Mesodermal cell (in vitro differentiated cells): ENCODE measurements around the gene PPP1R14B.

ENCODE experiments used
- H3K27ac ChIP-seq: 2 replicates; pipeline ENCODE4 v1.7.0; 2013; ENCODE audit warnings: mild to moderate bottlenecking, low read depth, low read length, moderate library complexity; ENCODE audit not compliant: severe bottlenecking
- H3K36me3 ChIP-seq: 2 replicates; pipeline ENCODE4 v1.7.1; 2013; ENCODE audit warnings: mild to moderate bottlenecking, low read length, moderate library complexity; ENCODE audit not compliant: control insufficient read depth, insufficient read depth
- H3K4me1 ChIP-seq: one replicate; pipeline ENCODE4 v1.7.1; 2013; ENCODE audit warnings: mild to moderate bottlenecking, low read length; ENCODE audit not compliant: insufficient read depth, control insufficient read depth, poor library complexity, severe bottlenecking
- H3K4me3 ChIP-seq: 2 replicates; pipeline ENCODE4 v1.7.0; 2013; ENCODE audit warnings: low read length, control low read depth, mild to moderate bottlenecking; ENCODE audit not compliant: insufficient read depth, poor library complexity, severe bottlenecking; ENCODE audit errors: extremely low read depth
- H3K9me3 ChIP-seq: 2 replicates; pipeline ENCODE4 v1.7.1; 2013; ENCODE audit warnings: mild to moderate bottlenecking, low read length, moderate library complexity; ENCODE audit not compliant: control insufficient read depth
- WGBS, 2 experiments: methylation state at CpG; one replicate each; pipeline ENCODE4 v1.1.5; 2013; ENCODE audit warnings: missing lambda C conversion rate in 2 of 2; ENCODE audit not compliant: insufficient coverage in 2 of 2; 5-methylcytosine and 5-hydroxymethylcytosine counted together

The PPP1R14B gene

DNA sequence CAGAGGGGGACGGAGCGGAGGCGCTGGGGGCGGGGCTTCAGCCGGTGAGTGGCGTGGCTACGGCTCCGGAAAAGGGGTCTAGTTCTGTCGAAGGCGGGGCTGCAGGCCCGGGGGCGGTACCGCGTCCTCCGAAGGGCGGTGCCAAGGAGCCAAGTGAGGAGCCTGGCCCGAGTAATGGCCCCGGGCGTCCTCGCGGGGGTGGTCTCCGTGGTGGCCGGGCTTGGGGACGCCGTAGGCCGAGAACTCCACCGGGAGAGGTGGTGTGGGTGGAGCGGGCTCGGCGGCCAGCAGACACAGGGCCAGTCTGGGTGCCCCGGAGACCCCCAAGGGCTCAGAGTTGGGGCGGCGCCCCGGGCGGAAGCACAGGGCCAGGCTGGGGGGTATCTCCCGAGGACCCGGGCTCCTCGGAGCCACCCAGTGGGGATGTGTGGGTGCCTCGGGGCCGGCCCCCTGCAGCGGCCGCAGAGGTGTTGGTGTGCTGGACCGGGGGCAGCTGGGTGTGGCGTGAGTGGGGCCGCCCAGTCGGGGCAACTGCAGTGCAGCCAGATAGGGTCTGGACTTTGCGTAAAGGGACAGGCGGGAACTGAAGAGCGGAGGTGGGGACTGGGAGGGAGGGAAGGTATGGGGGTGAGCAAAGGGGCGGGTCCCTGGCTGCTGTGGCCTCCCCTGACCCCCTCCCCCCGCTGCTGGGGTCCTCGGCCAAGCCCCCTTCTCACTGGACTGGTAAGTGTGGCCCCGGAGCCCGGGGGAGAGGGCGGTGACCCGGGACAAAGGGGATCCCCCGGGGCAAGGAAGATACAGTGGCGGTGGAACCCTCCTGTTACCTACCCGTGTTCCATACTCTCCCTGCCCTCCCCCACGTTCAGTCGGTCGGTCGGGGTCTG lies 5.0 kb downstream of the PPP1R14B start:
- peak overlapping the region; percentile 95 for H3K4me3 ChIP-seq
- no peaks in the 10 kb centered on the region for H3K9me3 ChIP-seq
- peaks cover 38% of the 10 kb centered on the region for H3K36me3 ChIP-seq
- H3K27ac ChIP-seq: peak overlapping the region; percentile 73
- WGBS, 2 experiments: 1% methylated on average over 41 to 45 of the region's 63 CpGs
- H3K4me1 ChIP-seq: peaks cover 28% of the 10 kb centered on the region

DNA sequence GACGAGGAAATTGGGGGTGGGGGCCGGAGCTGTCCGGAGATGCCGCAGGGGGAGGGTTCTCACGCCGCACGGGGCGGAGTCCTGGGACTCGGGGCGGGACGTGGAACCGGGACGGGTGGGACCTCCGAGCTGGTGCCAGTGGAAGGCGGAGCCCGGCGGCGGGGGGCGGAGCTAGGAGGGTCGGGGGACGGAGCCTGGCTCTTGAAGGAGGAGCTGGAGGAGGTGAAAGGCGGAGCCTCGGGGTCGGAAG lies 5.6 kb downstream of the PPP1R14B start:
- Histone ChIP-seq H3K9me3 (no peaks in the 10 kb centered on the region), H3K36me3 (peaks cover 38% of the 10 kb centered on the region), H3K27ac (peak overlapping the region; percentile 99), H3K4me3 (peak overlapping the region; percentile 95), H3K4me1 (peaks cover 28% of the 10 kb centered on the region)
- 0 to 1% methylated on average over 13 to 22 of the region's 24 CpGs for WGBS, 2 experiments

DNA sequence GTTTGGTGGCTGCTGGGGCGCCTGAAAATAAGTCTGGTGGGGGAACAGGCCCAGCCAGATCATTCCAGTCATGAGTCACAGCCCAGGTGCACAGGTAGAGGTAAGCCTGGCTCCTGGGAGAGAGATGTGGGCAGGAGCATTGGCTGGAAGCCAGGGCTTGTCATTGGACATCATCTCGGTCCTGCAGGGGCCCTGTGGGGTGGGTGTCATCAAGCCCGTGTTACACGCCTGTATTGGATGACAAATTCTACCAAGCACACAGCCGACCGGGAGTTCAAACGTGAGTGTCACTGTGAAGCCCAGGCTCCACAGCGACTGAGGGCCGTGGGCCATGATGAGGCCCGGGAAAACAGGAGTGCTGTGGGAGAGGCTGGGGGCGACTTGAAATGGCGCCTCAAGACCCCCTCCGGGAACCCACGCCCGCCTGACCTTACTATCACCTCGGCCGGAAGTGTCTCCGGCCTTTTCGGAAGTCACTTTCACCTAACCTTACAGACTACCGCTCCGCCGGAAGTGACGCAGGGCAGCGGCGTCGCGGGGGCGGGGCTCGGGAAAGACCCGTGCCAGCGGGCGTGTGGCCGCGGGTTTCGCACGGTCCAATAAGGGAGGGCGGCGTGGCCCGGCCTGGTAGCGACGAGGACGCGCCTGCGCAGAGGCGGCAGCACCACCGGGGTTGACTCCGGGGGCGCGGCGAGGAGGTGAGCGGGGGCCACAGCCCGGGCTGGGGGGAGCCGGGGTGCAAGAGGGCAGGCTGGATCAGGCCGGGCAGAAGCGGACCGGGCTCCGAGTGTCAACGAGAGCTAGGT lies 6.1 kb downstream of the PPP1R14B start, which contains the start of gene FKBP2:
Gene FKBP2 (plus strand): TSS at position 661 of the 806 bp plus-strand sequence. CDS start 1,293 bp downstream, outside the sequence.
- peak within 1 kb of the TSS; percentile 99 for H3K27ac ChIP-seq
- 5% methylated on average over 33 to 50 of the region's 58 CpGs for WGBS, 2 experiments
- peaks cover 38% of the 10 kb centered on the region for H3K36me3 ChIP-seq
- peaks cover 28% of the 10 kb centered on the region for H3K4me1 ChIP-seq
- H3K4me3 ChIP-seq: peak within 1 kb of the TSS; percentile 95
- no peaks in the 10 kb centered on the region for H3K9me3 ChIP-seq

DNA sequence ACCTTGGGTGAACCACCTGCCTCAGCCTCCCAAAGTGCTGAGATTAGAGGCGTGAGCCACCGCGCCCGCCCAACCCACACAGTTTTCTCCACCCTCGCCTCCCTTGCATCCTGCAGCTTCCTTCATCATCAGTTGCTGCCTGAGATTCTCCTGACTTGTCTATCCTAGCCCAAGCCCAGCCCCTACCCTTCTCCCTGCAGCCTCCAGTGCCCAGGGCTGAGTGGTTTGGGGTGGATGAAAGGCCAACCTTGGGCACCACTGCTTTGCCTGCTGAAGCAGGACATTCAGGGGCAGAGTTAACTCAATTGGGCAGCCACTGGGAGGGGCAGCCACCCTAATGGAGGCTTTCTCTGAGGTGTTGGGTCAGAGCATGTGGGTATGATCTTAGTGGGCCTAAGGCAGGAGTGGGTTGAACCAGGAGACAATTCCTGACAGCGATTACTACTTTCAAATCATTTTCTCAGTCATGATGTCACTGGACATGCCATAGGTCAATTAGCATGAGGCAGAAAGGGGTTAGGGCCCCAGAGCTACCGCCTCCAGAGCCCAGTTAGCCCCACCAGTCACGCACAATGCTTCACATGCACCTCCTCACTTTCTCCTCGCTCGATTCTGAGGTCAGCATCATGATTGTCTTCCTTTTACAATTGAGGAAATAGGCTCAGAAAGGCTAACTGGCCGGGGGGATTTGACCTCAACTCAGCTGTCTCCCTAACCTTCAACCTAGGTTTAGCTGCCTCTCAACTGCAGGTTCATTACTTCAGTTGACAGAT lies 6.9 kb downstream of the PPP1R14B start:
- Histone ChIP-seq H3K9me3 (no peaks in the 10 kb centered on the region), H3K4me3 (peak overlapping the region; percentile 95), H3K27ac (peak overlapping the region; percentile 99), H3K4me1 (peaks cover 28% of the 10 kb centered on the region), H3K36me3 (peaks cover 34% of the 10 kb centered on the region)
- WGBS, 2 experiments: 91 to 100% methylated on average over 10 to 11 of the region's 11 CpGs

DNA sequence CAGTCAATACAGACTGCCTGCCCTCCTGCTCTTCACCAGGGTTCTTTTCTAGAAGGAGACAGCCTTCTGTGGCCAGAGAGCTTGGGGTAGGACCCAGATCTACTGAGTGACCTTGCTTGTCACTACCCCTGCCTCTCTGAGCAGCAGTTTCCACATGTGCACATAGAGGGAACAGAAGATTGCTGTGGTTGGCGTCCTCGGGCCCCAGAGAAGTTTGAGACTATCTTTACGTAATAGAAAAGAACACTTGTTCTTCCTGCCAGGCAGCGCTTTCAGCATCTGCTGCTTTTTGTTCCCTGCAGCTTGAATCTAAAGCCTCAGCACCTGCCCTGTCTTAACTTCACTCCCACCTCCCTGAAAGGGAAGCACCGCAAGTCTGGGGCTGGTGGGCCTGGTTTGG lies 7.7 kb downstream of the PPP1R14B start:
- no peak overlapping the region for H3K27ac ChIP-seq
- H3K9me3 ChIP-seq: no peaks in the 10 kb centered on the region
- H3K4me1 ChIP-seq: peaks cover 26% of the 10 kb centered on the region
- WGBS, 2 experiments: 96 to 97% methylated on average over 5 of the region's 5 CpGs
- H3K36me3 ChIP-seq: peaks cover 27% of the 10 kb centered on the region
- no peak overlapping the region for H3K4me3 ChIP-seq

DNA sequence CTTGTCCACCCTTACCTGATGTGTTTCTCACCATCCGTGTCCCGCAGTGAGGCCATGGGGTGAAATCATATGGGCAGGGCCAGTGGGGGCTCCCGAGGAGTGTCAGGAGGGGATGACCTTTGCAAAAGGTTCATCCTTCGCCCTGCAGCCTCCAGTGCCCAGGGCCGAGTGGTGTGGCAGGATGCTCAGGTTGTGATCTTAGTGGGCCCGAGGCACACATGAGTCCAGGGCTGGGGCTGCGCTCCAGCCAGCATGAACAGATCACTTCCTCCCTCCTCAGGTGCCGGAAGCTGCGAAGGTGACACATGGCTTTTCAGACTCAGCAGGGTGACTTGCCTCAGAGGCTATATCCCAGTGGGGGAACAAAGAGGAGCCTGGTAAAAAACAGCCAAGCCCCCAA lies 8.7 kb downstream of the PPP1R14B start:
- no peak overlapping the region for H3K4me3 ChIP-seq
- peaks cover 18% of the 10 kb centered on the region for H3K36me3 ChIP-seq
- 88 to 93% methylated on average over 3 to 4 of the region's 9 CpGs for WGBS, 2 experiments
- H3K4me1 ChIP-seq: peaks cover 17% of the 10 kb centered on the region
- H3K27ac ChIP-seq: no peak overlapping the region
- H3K9me3 ChIP-seq: no peaks in the 10 kb centered on the region

DNA sequence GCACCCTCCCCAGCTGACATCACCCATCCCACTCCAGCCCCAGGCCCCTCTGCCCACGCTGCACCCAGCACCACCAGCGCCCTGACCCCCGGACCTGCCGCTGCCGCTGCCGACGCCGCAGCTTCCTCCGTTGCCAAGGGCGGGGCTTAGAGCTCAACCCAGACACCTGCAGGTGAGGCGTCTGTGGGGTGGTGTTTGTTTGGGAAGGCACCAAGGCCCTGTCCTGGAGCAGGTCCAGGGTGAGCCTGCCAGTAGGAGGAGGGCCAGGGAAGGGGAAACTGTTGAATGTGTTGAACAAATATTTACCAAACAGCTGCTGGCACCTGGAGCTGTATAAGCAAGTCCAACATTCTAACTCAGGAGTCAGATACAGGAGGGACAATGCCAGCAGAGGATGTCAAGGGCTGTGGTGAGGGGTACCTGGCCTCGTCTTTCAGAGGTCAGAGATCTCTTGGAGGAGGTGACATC lies 9.2 kb downstream of the PPP1R14B start:
- Histone ChIP-seq H3K27ac (no peak overlapping the region), H3K9me3 (no peaks in the 10 kb centered on the region), H3K4me3 (no peak overlapping the region), H3K4me1 (peaks cover 11% of the 10 kb centered on the region), H3K36me3 (peaks cover 16% of the 10 kb centered on the region)
- WGBS, 2 experiments: 91 to 92% methylated on average over 10 to 12 of the region's 12 CpGs

DNA sequence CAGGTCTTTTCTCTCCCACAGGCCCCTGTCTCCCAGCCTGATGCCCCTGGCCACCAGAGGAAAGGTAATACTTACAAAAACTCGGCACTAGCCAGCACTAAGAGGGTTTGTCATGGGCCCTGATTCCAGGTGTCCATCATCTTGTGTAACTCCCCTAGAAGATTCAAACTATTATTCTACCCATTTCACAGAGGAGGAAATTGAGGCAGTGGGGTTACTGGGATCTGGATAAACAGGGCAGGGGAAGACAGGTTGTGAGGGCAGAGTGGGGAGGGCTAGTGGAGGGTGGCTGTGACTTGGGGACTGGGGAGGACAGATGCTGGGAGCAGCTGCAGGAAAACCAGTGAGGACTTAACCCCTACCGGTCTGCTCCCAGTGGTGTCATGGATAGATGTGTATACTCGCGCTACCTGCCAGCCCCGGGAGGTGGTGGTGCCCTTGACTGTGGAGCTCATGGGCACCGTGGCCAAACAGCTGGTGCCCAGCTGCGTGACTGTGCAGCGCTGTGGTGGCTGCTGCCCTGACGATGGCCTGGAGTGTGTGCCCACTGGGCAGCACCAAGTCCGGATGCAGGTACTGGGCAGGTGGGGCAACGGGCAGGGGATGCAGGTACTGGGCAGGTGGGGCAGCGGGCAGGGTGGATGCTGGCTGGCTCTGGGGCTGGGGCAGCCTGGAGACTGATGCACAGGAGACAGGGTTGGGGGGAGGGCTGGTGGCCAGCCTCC lies 11.1 kb downstream of the PPP1R14B start:
- Histone ChIP-seq H3K27ac (no peak overlapping the region), H3K4me1 (peaks cover 9% of the 10 kb centered on the region), H3K9me3 (no peaks in the 10 kb centered on the region), H3K4me3 (peak overlapping the region; percentile 52), H3K36me3 (peaks cover 16% of the 10 kb centered on the region)
- 97 to 99% methylated on average over 10 of the region's 12 CpGs for WGBS, 2 experiments

DNA sequence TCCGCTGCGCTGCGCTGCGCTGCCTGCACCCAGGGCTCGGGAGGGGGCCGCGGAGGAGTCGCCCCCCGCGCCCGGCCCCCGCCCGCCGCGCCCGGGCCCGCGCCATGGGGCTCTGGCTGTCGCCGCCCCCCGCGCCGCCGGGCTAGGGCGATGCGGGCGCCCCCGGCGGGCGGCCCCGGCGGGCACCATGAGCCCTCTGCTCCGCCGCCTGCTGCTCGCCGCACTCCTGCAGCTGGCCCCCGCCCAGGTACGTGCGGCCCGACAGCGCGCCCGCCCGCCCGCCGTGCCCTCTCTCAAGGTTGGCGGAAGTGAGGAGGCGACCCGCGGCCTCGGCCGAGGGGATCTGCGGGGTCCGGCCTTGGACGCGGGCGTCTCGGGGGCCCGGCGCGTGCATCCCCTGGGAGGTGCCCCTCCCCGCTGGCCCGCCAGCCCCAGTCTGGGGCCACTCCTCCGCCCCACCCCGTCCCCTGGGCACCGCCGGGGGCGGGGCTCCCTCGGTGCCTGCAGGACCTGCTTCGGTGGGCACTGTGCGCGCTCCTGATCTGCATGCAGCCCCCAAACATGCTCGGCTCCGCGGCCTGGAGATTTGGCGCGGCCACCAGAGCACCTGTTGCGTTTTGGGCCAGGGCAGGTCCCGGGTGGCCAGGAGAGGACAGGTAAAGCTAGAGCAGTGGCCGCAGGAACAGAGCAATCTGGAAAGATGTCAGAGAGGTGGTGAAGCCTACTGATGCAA lies 11.9 kb downstream of the PPP1R14B start:
- WGBS, 2 experiments: 2 to 4% methylated on average over 36 to 69 of the region's 80 CpGs
- H3K27ac ChIP-seq: no peak overlapping the region
- H3K4me3 ChIP-seq: peak overlapping the region; percentile 52
- H3K4me1 ChIP-seq: peaks cover under 1% of the 10 kb centered on the region
- no peaks in the 10 kb centered on the region for H3K9me3 ChIP-seq
- peaks cover 16% of the 10 kb centered on the region for H3K36me3 ChIP-seq
